NCI-H2227 treated with DMSO at 0.1 percent for 48 hours (cell line): ENCODE results near the gene PARP16.

ENCODE experiments used
- DNase-seq: peaks from one replicate; lab custom pipeline; 2025; lab: John Stamatoyannopoulos, UW

Gene PARP16

GRCh38 chr15:65311760-65312159 is 25.1 kb upstream of the PARP16 start:
- DNase-seq: no peak

GRCh38 chr15:65310431-65311137 is 23.9 kb upstream of the PARP16 start:
- DNase-seq: no peak

- DNase-seq: no peak
Measured at GRCh38 chr15:65309882-65310418, 23.3 kb upstream of the PARP16 start.

- DNase-seq: no peak
Measured at GRCh38 chr15:65307978-65308377, 21.3 kb upstream of the PARP16 start.

GRCh38 chr15:65306551-65306950 is 19.9 kb upstream of the PARP16 start:
- DNase-seq: no peak

GRCh38 chr15:65305776-65306175 is 19.1 kb upstream of the PARP16 start:
- DNase-seq: no peak

- no peak for DNase-seq
Measured at GRCh38 chr15:65305150-65305758, 18.6 kb upstream of the PARP16 start.

GRCh38 chr15:65304381-65305149 is 17.9 kb upstream of the PARP16 start, which contains the start of gene RNU5B-1:
TSS of gene RNU5B-1 (plus strand) at chr15:65304677.
- peak; percentile 96 for DNase-seq

GRCh38 chr15:65303687-65304380 is 17.2 kb upstream of the PARP16 start:
- DNase-seq: peak; percentile 77

- no peak for DNase-seq
Measured at GRCh38 chr15:65302061-65302460, 15.4 kb upstream of the PARP16 start.

GRCh38 chr15:65300924-65301441 is 14.3 kb upstream of the PARP16 start:
- DNase-seq: no peak

GRCh38 chr15:65298731-65299130 is 12.0 kb upstream of the PARP16 start:
- DNase-seq: no peak

GRCh38 chr15:65292938-65293518 is 6.3 kb upstream of the PARP16 start:
- DNase-seq: no peak

- no peak for DNase-seq
Measured at GRCh38 chr15:65290228-65290627, 3.5 kb upstream of the PARP16 start.

- DNase-seq: no peak
Measured at GRCh38 chr15:65289261-65289854, 2.7 kb upstream of the PARP16 start.

- no peak for DNase-seq
Measured at GRCh38 chr15:65287520-65287855, 805 bp upstream of the PARP16 start.

GRCh38 chr15:65286069-65286703 is 497 bp downstream of the PARP16 start:
- DNase-seq: peak; percentile 10

GRCh38 chr15:65285291-65286068 is 1.2 kb downstream of the PARP16 start:
- no peak for DNase-seq

- no peak for DNase-seq
Measured at GRCh38 chr15:65278480-65278879, 8.2 kb downstream of the PARP16 start.

GRCh38 chr15:65277015-65277414 is 9.7 kb downstream of the PARP16 start:
- no peak for DNase-seq
